Measurements from ENCODE around the gene NAMPT.
"Not testable (repeated sequence)": the region's sequence is repeated elsewhere in the genome, so short reads cannot be mapped to it uniquely, and the experiment has no call there.

Gene NAMPT

GRCh38 chr7:106304568-106304967 lies 19.8 kb upstream of the NAMPT start:
- no peak for DNase-seq (ENCODE audit: low read depth)

GRCh38 chr7:106298631-106299030 lies 13.8 kb upstream of the NAMPT start:
- DNase-seq (ENCODE audit: low read depth), result not testable (repeated sequence)

GRCh38 chr7:106298155-106298554 lies 13.4 kb upstream of the NAMPT start:
- not testable (repeated sequence) for DNase-seq (ENCODE audit: low read depth)

- DNase-seq (ENCODE audit: low read depth), result no peak
Measured at GRCh38 chr7:106294334-106294733, 9.6 kb upstream of the NAMPT start.

GRCh38 chr7:106291247-106291646 lies 6.5 kb upstream of the NAMPT start:
- no peak for DNase-seq (ENCODE audit: low read depth)

GRCh38 chr7:106290319-106290718 lies 5.5 kb upstream of the NAMPT start:
- no peak for DNase-seq (ENCODE audit: low read depth)

GRCh38 chr7:106289848-106290247 lies 5.1 kb upstream of the NAMPT start:
- DNase-seq (ENCODE audit: low read depth), result no peak

GRCh38 chr7:106288263-106288662 lies 3.5 kb upstream of the NAMPT start:
- no peak for DNase-seq (ENCODE audit: low read depth)

GRCh38 chr7:106287786-106288185 lies 3.0 kb upstream of the NAMPT start:
- DNase-seq (ENCODE audit: low read depth), result no peak

GRCh38 chr7:106285855-106286492 lies 1.2 kb upstream of the NAMPT start:
- DNase-seq (ENCODE audit: low read depth), result no peak

- peak; percentile 95 for DNase-seq (ENCODE audit: low read depth)
Measured at GRCh38 chr7:106285051-106285854, 470 bp upstream of the NAMPT start.

GRCh38 chr7:106283831-106284713 lies 711 bp downstream of the NAMPT start:
- DNase-seq (ENCODE audit: low read depth), result no peak

- no peak for DNase-seq (ENCODE audit: low read depth)
Measured at GRCh38 chr7:106283501-106283830, 1.3 kb downstream of the NAMPT start.

GRCh38 chr7:106282852-106283251 lies 1.9 kb downstream of the NAMPT start:
- no peak for DNase-seq (ENCODE audit: low read depth)

GRCh38 chr7:106282390-106282789 lies 2.4 kb downstream of the NAMPT start:
- no peak for DNase-seq (ENCODE audit: low read depth)

- DNase-seq (ENCODE audit: low read depth), result no peak
Measured at GRCh38 chr7:106281585-106282318, 3.0 kb downstream of the NAMPT start.

- no peak for DNase-seq (ENCODE audit: low read depth)
Measured at GRCh38 chr7:106281127-106281526, 3.7 kb downstream of the NAMPT start.

GRCh38 chr7:106279425-106280197 lies 5.2 kb downstream of the NAMPT start:
- no peak for DNase-seq (ENCODE audit: low read depth)

- DNase-seq (ENCODE audit: low read depth), result no peak
Measured at GRCh38 chr7:106278695-106279094, 6.1 kb downstream of the NAMPT start.

GRCh38 chr7:106277976-106278375 lies 6.8 kb downstream of the NAMPT start:
- DNase-seq (ENCODE audit: low read depth), result no peak

GRCh38 chr7:106276513-106276912 lies 8.3 kb downstream of the NAMPT start:
- DNase-seq (ENCODE audit: low read depth), result no peak

Measured in GM04504 (cell line).